H1 (cell line): ENCODE results near the gene RASAL1. TPM values are rescaled to one million over a fixed set of nuclear protein-coding genes. Genes with fewer than 3 reads are reported as not detected.

ENCODE experiments used
- ATF2 ChIP-seq: IDR thresholded peaks from 2 replicates; pipeline ENCODE4 v1.6.1; 2012; ENCODE audit warnings: low read length, inconsistent platforms
- BRCA1 ChIP-seq: IDR thresholded peaks from 2 replicates; pipeline ENCODE4 v1.6.1; 2012; ENCODE audit warnings: low read depth, low read length, improper control_type of control experiment
- GTF2F1 ChIP-seq: IDR thresholded peaks from 2 replicates; pipeline ENCODE4 v1.6.1; 2012; ENCODE audit warnings: low read depth, low read length, improper control_type of control experiment, borderline replicate concordance
- POU5F1 ChIP-seq: IDR thresholded peaks from 2 replicates; pipeline ENCODE4 v1.6.1; 2011; ENCODE audit warnings: low read depth, mild to moderate bottlenecking, low read length, moderate library complexity
- RFX5 ChIP-seq: IDR thresholded peaks from 2 replicates; pipeline ENCODE4 v1.6.1; 2011; ENCODE audit warnings: low read depth, low read length, improper control_type of control experiment, borderline replicate concordance
- USF2 ChIP-seq: IDR thresholded peaks from 2 replicates; pipeline ENCODE4 v1.6.1; 2011; ENCODE audit warnings: low read length, improper control_type of control experiment
- polyA plus RNA-seq, 7 experiments: library from polyadenylated mRNA; depleted of rRNA in 3 of 7; stranded (reverse) in 5 of 7; unstranded in 2 of 7; fragments of >200 nt in 5 of 7; fragments of 200-250 nt in 2 of 7; gene quantifications; 1 replicate in 5 of 7; 2 replicates in 1 of 7; 4 replicates in 1 of 7; pipeline versions ENCODE4 v1.2.1 to v1.2.3, GENCODE V29; 2011 to 2013; ENCODE audit warnings: missing spikeins in 2 of 7, mixed read lengths in 2 of 7
- total RNA-seq: library from RNA; stranded (reverse); fragmentation: NEBNext Ultra II Directional; extraction: Animal tissue kit (Norgen Biotek cat#: 25700); gene quantifications from 2 replicates; pipeline ENCODE4 v1.2.1, GENCODE V29; 2021

Gene RASAL1
- total and polyA plus RNA-seq, 2 of the 8 experiments (the other 6 are each of a cell fraction or from before 2014, with no cell fraction given) = 3.7 to 5.0 TPM

GRCh38 chr12:113099764-113100163 lies 35.8 kb downstream of the RASAL1 start (continued):
- TF ChIP-seq USF2 (no peak), ATF2 (no peak), GTF2F1 (no peak), BRCA1 (no peak), POU5F1 (no peak), RFX5 (no peak)
- TF ChIP-seq, all 59 proteins: peak for 0
